Activated naive CD4-positive, alpha-beta T cell treated with anti-CD3 and anti-CD28 coated beads, Interleukin-2, amount 10 ng/mL, durations not matched to agents 7 days and 5 days (primary cell): Measurements from ENCODE around the gene MIP.

Source experiments
- CTCF ChIA-PET: fragments of 350-600 bp; sonication (Branson Sonifier 250); formaldehyde crosslinking; loops from one replicate; lab custom pipeline; 2021; ENCODE audit warnings: antibody characterized with exemption; lab: Charles Lee
- DNase-seq: peaks from one replicate; pipeline ENCODE4 v3.0.0-alpha.2; 2020
- H3K27ac Mint-ChIP-seq: one replicate; pipeline ENCODE4 v1.8.0; 2021; ENCODE audit warnings: mild to moderate bottlenecking, moderate library complexity, mixed read lengths
- H3K27me3 Mint-ChIP-seq: one replicate; pipeline ENCODE4 v1.8.0; 2021; ENCODE audit warnings: mild to moderate bottlenecking, mixed read lengths
- H3K36me3 Mint-ChIP-seq: one replicate; pipeline ENCODE4 v1.8.0; 2021; ENCODE audit warnings: mixed read lengths
- H3K4me1 Mint-ChIP-seq: one replicate; pipeline ENCODE4 v1.8.0; 2021; ENCODE audit warnings: mixed read lengths
- H3K4me3 Mint-ChIP-seq: one replicate; pipeline ENCODE4 v1.8.0; 2021; ENCODE audit warnings: mild to moderate bottlenecking, moderate library complexity, mixed read lengths
- H3K9me3 Mint-ChIP-seq: one replicate; pipeline ENCODE4 v1.8.0; 2021; ENCODE audit warnings: mixed read lengths

The MIP gene

DNA sequence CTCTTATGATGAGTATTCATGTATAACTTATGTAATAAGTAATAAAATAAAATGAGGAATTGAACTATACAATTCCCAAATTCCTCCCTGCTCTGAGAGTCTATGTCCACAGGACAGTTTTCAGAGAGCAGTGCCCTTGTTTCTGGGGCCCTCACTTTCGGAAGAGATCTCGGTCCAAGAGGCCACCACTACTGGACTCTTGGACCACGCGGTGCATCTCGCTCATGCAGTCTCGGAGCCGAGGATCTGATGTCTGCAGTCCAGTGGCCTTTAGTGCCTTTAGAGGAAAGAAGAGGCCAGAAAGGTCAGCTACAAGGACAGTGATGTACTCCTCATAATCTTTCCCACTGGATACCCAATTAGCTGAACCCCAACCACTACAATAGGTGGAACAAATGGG, 25.2 kb upstream of the MIP start:
- Mint-ChIP-seq H3K27me3 (no peaks in the 10 kb centered on the region), H3K27ac (no peak overlapping the region), H3K36me3 (peaks cover 3% of the 10 kb centered on the region), H3K4me1 (no peaks in the 10 kb centered on the region), H3K4me3 (no peak overlapping the region), H3K9me3 (no peaks in the 10 kb centered on the region)
- DNase-seq: no peak
- CTCF ChIA-PET: interaction anchor here (1.1 kb wide), 1 partner anchor 22 kb away, joined by 5 read pairs; no protein-coding TSS in a partner anchor

- H3K4me3 Mint-ChIP-seq: no peak overlapping the region
- H3K4me1 Mint-ChIP-seq: no peaks in the 10 kb centered on the region
- peaks cover 3% of the 10 kb centered on the region for H3K36me3 Mint-ChIP-seq
- DNase-seq: no peak
- no peaks in the 10 kb centered on the region for H3K27me3 Mint-ChIP-seq
- CTCF ChIA-PET: no interaction called here
- H3K9me3 Mint-ChIP-seq: no peaks in the 10 kb centered on the region
- no peak overlapping the region for H3K27ac Mint-ChIP-seq
Measured at GRCh38 chr12:56477521-56478225, 23.2 kb upstream of the MIP start.

DNA sequence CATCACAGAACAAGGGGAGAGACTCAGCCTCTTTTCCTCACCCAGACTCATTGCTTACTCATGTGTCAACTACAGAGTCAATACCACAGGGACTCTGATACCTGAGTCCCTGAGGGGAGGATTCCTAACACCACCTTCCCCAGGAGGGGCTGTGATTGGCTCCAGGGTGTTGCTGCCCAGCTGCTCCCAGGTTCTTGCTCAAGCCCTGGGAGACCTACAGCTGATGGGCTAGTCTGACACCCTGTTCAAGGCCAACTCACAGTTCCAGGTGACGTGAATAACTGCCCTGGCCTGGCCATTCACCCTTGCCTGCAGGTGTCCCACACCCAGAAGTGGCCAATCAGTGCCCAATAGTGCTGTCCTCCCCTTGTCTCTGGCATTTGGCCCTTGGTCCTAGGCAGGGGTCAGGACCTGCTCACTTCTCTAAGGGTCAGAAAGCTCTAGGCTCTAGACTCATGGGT, 22.5 kb upstream of the MIP start:
- Mint-ChIP-seq H3K36me3 (peaks cover 3% of the 10 kb centered on the region), H3K4me1 (peaks cover 2% of the 10 kb centered on the region), H3K27me3 (no peaks in the 10 kb centered on the region), H3K9me3 (no peaks in the 10 kb centered on the region), H3K4me3 (no peak overlapping the region), H3K27ac (no peak overlapping the region)
- CTCF ChIA-PET: no interaction called here
- no peak for DNase-seq

GRCh38 chr12:56476143-56476542, 21.7 kb upstream of the MIP start:
- no peaks in the 10 kb centered on the region for H3K9me3 Mint-ChIP-seq
- H3K4me3 Mint-ChIP-seq: no peak overlapping the region
- DNase-seq: no peak
- peaks cover 5% of the 10 kb centered on the region for H3K4me1 Mint-ChIP-seq
- peaks cover 3% of the 10 kb centered on the region for H3K36me3 Mint-ChIP-seq
- CTCF ChIA-PET: interaction anchor here (1.5 kb wide), 1 partner anchor 37 kb away, joined by 4 read pairs; no protein-coding TSS in a partner anchor
- H3K27me3 Mint-ChIP-seq: no peaks in the 10 kb centered on the region
- H3K27ac Mint-ChIP-seq: no peak overlapping the region

DNA sequence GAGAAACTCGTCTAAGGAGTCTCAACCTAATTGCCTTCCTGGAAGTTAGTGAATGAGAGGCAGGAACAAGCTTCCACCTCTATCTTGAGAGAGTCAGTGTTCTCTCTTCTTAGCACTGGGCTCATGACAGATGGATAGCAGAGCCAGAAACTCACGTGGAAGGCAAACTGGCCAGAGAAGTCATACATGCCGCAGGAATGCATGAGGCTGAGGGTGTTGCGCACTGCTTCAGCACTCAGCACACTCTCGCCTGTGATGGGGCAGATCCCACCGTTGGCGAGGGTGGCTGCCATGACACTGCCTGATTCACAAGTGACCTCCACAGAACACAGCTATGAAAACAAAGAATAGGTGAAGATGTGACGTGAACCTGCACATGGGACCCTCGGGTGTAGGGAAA, 19.9 kb upstream of the MIP start:
- Mint-ChIP-seq H3K36me3 (peaks cover 10% of the 10 kb centered on the region), H3K4me1 (peaks cover 16% of the 10 kb centered on the region), H3K27me3 (no peaks in the 10 kb centered on the region), H3K27ac (no peak overlapping the region), H3K9me3 (no peaks in the 10 kb centered on the region), H3K4me3 (no peak overlapping the region)
- CTCF ChIA-PET: interaction anchor here (1.4 kb wide), 1 partner anchor 11 kb away, joined by 4 read pairs; no protein-coding TSS in a partner anchor
- no peak for DNase-seq

- peaks cover 33% of the 10 kb centered on the region for H3K4me1 Mint-ChIP-seq
- H3K4me3 Mint-ChIP-seq: peak overlapping the region; percentile 89
- CTCF ChIA-PET: interaction anchor here (0.6 to 1.2 kb wide), 5 partner anchors 10 to 263 kb away, joined by 3 to 7 read pairs (median 3); no protein-coding TSS in a partner anchor
Measured at GRCh38 chr12:56469007-56469930, 14.8 kb upstream of the MIP start.

DNA sequence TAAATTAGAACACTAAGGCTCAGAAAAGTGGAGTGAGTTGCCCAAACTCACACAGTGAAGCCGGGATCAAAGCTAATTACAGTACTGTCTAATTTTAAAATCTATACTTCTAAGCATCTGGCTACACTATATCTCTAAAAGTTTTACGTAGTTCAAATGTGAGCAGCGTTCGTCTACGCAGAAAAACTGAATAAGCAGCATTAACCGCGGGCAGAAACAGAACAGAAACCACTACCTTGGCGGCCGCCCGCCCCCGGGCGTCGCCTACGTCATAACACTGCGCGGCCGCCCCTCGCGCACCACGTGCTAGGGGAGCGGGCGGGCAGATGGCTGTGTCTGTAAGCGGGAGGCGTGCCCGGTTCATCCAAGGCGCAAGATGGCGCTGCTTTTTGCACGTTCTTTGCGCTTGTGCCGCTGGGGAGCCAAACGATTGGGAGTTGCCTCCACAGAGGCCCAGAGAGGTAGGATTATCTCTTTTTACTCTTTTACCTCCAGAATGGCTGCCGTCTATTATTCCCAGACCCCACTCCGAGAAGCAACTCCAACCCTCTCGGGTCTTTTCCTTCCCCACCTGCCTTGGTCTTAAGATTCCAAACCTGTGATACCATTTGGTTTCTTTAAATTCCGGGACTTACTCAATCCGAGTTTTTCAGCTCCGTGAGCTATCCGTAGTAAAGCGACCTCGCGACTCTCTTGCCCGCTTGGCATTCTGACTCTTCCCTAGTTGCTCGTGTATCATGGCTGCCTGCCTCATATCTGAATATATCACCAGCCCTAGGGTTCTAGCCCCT, 14.0 kb upstream of the MIP start, which contains the start of gene SPRYD4:
Gene SPRYD4, plus strand, starts transcription at position 363 of the 791 bp plus-strand sequence. Its CDS starts 14 bp downstream, at position 377.
- Mint-ChIP-seq H3K27ac (peak within 1 kb of the TSS; percentile 98), H3K4me3 (peak within 1 kb of the TSS; percentile 89), H3K4me1 (peaks cover 35% of the 10 kb centered on the region), H3K27me3 (peaks cover 4% of the 10 kb centered on the region), H3K36me3 (peaks cover 7% of the 10 kb centered on the region), H3K9me3 (no peaks in the 10 kb centered on the region)
- CTCF ChIA-PET: interaction anchor here (1.2 kb wide), 1 partner anchor 10 kb away, joined by 3 read pairs; no protein-coding TSS in a partner anchor
- peak; percentile 95 for DNase-seq

More at GRCh38 chr12:56469007-56469930, 14.8 kb upstream of the MIP start:
- no peaks in the 10 kb centered on the region for H3K9me3 Mint-ChIP-seq
- H3K27ac Mint-ChIP-seq: peak overlapping the region; percentile 98
- DNase-seq: no peak
- peaks cover 3% of the 10 kb centered on the region for H3K27me3 Mint-ChIP-seq
- H3K36me3 Mint-ChIP-seq: peaks cover 7% of the 10 kb centered on the region

DNA sequence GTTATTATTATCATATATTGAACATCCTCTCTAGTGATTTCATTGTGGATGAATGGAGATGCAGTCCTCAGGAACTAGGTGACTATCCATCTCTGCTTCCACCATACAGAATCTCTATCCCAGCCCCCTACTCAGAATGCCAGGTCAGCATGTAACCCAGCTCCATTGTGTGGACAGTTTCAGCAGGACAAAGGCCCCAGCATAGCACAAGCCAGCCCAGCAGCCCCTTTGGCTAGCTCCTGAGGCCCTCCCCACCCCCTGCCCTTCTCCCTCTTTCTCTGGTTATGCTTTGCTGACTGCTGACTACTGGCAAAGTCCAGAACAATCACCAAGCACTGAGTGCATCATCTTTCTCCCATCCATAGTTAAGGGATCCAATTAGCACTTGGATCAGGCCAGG, 8.1 kb upstream of the MIP start:
- peaks cover 10% of the 10 kb centered on the region for H3K4me1 Mint-ChIP-seq
- no peak for DNase-seq
- no peaks in the 10 kb centered on the region for H3K36me3 Mint-ChIP-seq
- H3K9me3 Mint-ChIP-seq: no peaks in the 10 kb centered on the region
- no peak overlapping the region for H3K27ac Mint-ChIP-seq
- H3K4me3 Mint-ChIP-seq: no peak overlapping the region
- CTCF ChIA-PET: interaction anchor here (0.8 to 3.1 kb wide), 5 partner anchors 24 to 273 kb away, joined by 3 to 21 read pairs (median 7); partner anchors contain the start of genes ANKRD52 and STAT2
- peaks cover 4% of the 10 kb centered on the region for H3K27me3 Mint-ChIP-seq

GRCh38 chr12:56461235-56462159, 7.0 kb upstream of the MIP start:
- Mint-ChIP-seq H3K4me1 (peaks cover 7% of the 10 kb centered on the region), H3K4me3 (no peak overlapping the region), H3K9me3 (no peaks in the 10 kb centered on the region), H3K27me3 (peaks cover 4% of the 10 kb centered on the region), H3K36me3 (no peaks in the 10 kb centered on the region), H3K27ac (no peak overlapping the region)
- CTCF ChIA-PET: interaction anchor here (1.0 to 1.8 kb wide), 3 partner anchors 13 to 255 kb away, joined by 3 to 10 read pairs (median 4); partner anchors contain the start of gene TIMELESS
- no peak for DNase-seq

GRCh38 chr12:56457817-56458216, 3.4 kb upstream of the MIP start:
- CTCF ChIA-PET: interaction anchor here (1.1 kb wide), 1 partner anchor 11 kb away, joined by 3 read pairs; the partner anchor contains the start of gene SPRYD4
- no peaks in the 10 kb centered on the region for H3K9me3 Mint-ChIP-seq
- H3K36me3 Mint-ChIP-seq: no peaks in the 10 kb centered on the region
- no peaks in the 10 kb centered on the region for H3K4me1 Mint-ChIP-seq
- no peak for DNase-seq
- H3K4me3 Mint-ChIP-seq: no peak overlapping the region
- peaks cover 25% of the 10 kb centered on the region for H3K27me3 Mint-ChIP-seq
- no peak overlapping the region for H3K27ac Mint-ChIP-seq

DNA sequence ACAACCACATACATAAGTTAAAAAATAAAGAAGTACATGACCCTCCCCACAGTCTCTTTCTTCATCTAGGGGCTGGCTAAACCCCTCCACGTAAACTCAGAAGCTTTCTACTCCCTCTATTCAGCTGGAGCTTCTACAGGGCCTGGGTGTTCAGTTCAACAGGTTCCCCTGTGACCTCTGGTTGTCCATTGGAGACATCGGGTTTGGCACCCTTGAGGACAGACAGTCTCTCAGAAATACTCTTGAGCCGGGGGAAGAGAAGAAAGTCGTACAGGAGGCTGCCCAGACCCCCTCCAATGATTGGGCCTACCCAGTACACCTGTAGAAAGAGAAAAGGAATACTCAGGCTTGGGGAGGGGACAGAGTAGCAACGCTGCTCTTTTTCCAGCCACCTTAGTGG, 3.3 kb downstream of the MIP start:
- H3K27ac Mint-ChIP-seq: no peak overlapping the region
- peaks cover 3% of the 10 kb centered on the region for H3K36me3 Mint-ChIP-seq
- no peak overlapping the region for H3K4me3 Mint-ChIP-seq
- CTCF ChIA-PET: interaction anchor here (0.8 kb wide), 1 partner anchor 13 kb away, joined by 3 read pairs; no protein-coding TSS in a partner anchor
- H3K27me3 Mint-ChIP-seq: peaks cover 27% of the 10 kb centered on the region
- DNase-seq: no peak
- no peaks in the 10 kb centered on the region for H3K9me3 Mint-ChIP-seq
- H3K4me1 Mint-ChIP-seq: peaks cover 19% of the 10 kb centered on the region

- H3K9me3 Mint-ChIP-seq: no peaks in the 10 kb centered on the region
- peaks cover 19% of the 10 kb centered on the region for H3K4me1 Mint-ChIP-seq
- peaks cover 3% of the 10 kb centered on the region for H3K36me3 Mint-ChIP-seq
- no peak overlapping the region for H3K4me3 Mint-ChIP-seq
- peaks cover 21% of the 10 kb centered on the region for H3K27me3 Mint-ChIP-seq
- CTCF ChIA-PET: interaction anchor here (2.3 kb wide), 1 partner anchor 14 kb away, joined by 11 read pairs; no protein-coding TSS in a partner anchor
- no peak overlapping the region for H3K27ac Mint-ChIP-seq
- no peak for DNase-seq
Measured at GRCh38 chr12:56450241-56450640, 4.2 kb downstream of the MIP start.
